Activated T-cell treated with anti-CD3 and anti-CD28 coated beads, Interleukin-2, amount 50 U/mL, for 4 hours (primary cell): ENCODE data around the gene TUBB8. TPM values are rescaled to one million over a fixed set of nuclear protein-coding genes. Genes with fewer than 3 reads are reported as not detected.

Experiments used
- total RNA-seq, 3 donors: library from RNA; stranded (reverse); gene quantifications; one replicate each; pipeline ENCODE4 v1.2.1, GENCODE V29; 2021

The TUBB8 gene
- total RNA-seq, 3 donors from 2014 or later = not detected

Other genes with a start within 250 kb of the TUBB8 start
- gene ZMYND11, start 86.2 kb upstream of the TUBB8 start, total RNA-seq = 10 to 100 TPM; 29.3 to 33.3 (median 30.8) TPM